Heart right ventricle (tissue), 16 donors: Measurements from ENCODE around the gene HSFX2. TPM values are rescaled to one million over a fixed set of nuclear protein-coding genes. Genes with fewer than 3 reads are reported as not detected.
"Not testable (repeated sequence)": the region's sequence is repeated elsewhere in the genome, so short reads cannot be mapped to it uniquely, and the experiment has no call there.

Experiments used
- ATAC-seq, 8 donors: fragments of 200-7000 bp; cut with Tn5 transposase; one replicate each; pipeline ENCODE4 v1.9.1; 2020; ENCODE audit warnings: mild to moderate bottlenecking in 8 of 8, moderate library complexity in 8 of 8, moderate number of reproducible peaks in 1 of 8
- DNase-seq, 2 donors: peaks; one replicate each; pipeline ENCODE4 v3.0.0-alpha.2; 2020
- H3K27ac ChIP-seq, 10 donors: fragments of 200-600 bp; sonication (generic) in 2 of 10; one replicate each; pipeline versions ENCODE4 v1.5.0 to v1.8.0; 2020 to 2022; ENCODE audit warnings: mild to moderate bottlenecking in 3 of 10
- H3K27me3 ChIP-seq, 7 donors: fragments of 200-600 bp; one replicate each; pipeline ENCODE4 v1.8.0; 2021 to 2022; ENCODE audit warnings: mild to moderate bottlenecking in 2 of 7
- H3K36me3 ChIP-seq, 9 donors: fragments of 200-600 bp; sonication (generic) in 1 of 9; one replicate each; pipeline versions ENCODE4 v1.5.0 to v1.8.0; 2020 to 2022; ENCODE audit warnings: mild to moderate bottlenecking in 2 of 9
- H3K4me1 ChIP-seq, 9 donors: fragments of 200-600 bp; sonication (generic) in 1 of 9; one replicate each; pipeline versions ENCODE4 v1.5.0 to v1.8.0; 2020 to 2022; ENCODE audit warnings: mild to moderate bottlenecking in 4 of 9
- H3K4me3 ChIP-seq, 10 donors: fragments of 200-600 bp; sonication (generic) in 2 of 10; one replicate each; pipeline versions ENCODE4 v1.5.0 to v1.8.0; 2020 to 2022; ENCODE audit warnings: mild to moderate bottlenecking in 7 of 10, moderate library complexity in 2 of 10
- H3K9me3 ChIP-seq, 11 donors: fragments of 200-600 bp in 10 of 11; sonication (generic) in 2 of 11; one replicate each; pipeline versions ENCODE4 v1.5.0 to v1.8.0; 2013 to 2022; ENCODE audit warnings: mild to moderate bottlenecking in 2 of 11, control low read depth in 1 of 11, moderate library complexity in 1 of 11
- WGBS, 2 donors: extraction: QIAGEN DNeasy Blood & Tissue Kit; methylation state at CpG; one replicate each; pipeline ENCODE4 v1.1.7; 2013; ENCODE audit warnings: inconsistent platforms in 1 of 2; 5-methylcytosine and 5-hydroxymethylcytosine counted together
- intact Hi-C, 10 donors: fragments of 100-400 bp; cut with DNase I; formaldehyde crosslinking; loops; one replicate each; pipeline versions ENCODE4 v1.11.1 to v1.14.2; 2022
- polyA plus RNA-seq, 2 donors: library from polyadenylated mRNA; stranded (reverse); fragments of 200-250 nt; gene quantifications; one replicate each; pipeline ENCODE4 v1.2.3, GENCODE V29; 2013
- total RNA-seq, 10 donors: library from RNA; stranded (reverse); fragmentation: NEBNext Ultra II Directional in 3 of 10; extraction: Animal tissue kit (Norgen Biotek cat#: 25700) in 3 of 10; gene quantifications; one replicate each; pipeline versions ENCODE4 v1.2.1 to v1.2.4, GENCODE V29; 2021 to 2023
- TF ChIP-seq, protein P1 (sequence below), 9 donors: fragments of 200-600 bp; sonication (generic) in 2 of 9; IDR thresholded peaks; one replicate each; pipeline versions ENCODE4 v1.5.0 to v1.8.0; 2021 to 2022; ENCODE audit warnings: antibody characterized with exemption in 9 of 9, mild to moderate bottlenecking in 5 of 9, moderate library complexity in 1 of 9
- donor health status: Arrhythmogenic right ventricular cardiomyopathy.
- donor health status: ischemic (EF 13 %, LVEDD 7.1; RV severe dilation, severe dysfunction).
- donor health status: healthy with polysubstance abuse.
- donor health status: DM: no; HTN: yes; CAD: no.
- donor health status: DM: no; HTN: no; CAD: no.
- donor health status: ischemic (EF 25% LVEDD 6.9; RV normal size, moderate dysfunction).
- donor health status: ischemic (EF 25% LVEDD 5.7; RV mildly dilated, moderate dysfunction).
- donor health status: healthy.
- donor health status: DM: yes; HTN: yes; CAD: no.
- donor health status: Ischemic cardiomyopathy.
- donor health status: ischemic (EF 35%, LVEDD 5.7; RV mildly dilated, moderate dysfunction).
- donor health status: nonischemic (EF 11% LVEDD 7.7; RV severe dilation, severe dysfunction).
- donor health status: DM: yes; HTN: yes; CAD: no.
- donor health status: PGD.
- donor health status: ischemic (EF 29% LVEDD 5.4; RV normal size, mild dysfunction).
- donor health status: nonischemic (EF 23%, LVEDD 6.1; RV moderate dilation, normal function).

Gene HSFX2
- total and polyA plus RNA-seq, 12 donors, result 0.22 to 2.3 (median 0.87) TPM; not detected in 4

DNA sequence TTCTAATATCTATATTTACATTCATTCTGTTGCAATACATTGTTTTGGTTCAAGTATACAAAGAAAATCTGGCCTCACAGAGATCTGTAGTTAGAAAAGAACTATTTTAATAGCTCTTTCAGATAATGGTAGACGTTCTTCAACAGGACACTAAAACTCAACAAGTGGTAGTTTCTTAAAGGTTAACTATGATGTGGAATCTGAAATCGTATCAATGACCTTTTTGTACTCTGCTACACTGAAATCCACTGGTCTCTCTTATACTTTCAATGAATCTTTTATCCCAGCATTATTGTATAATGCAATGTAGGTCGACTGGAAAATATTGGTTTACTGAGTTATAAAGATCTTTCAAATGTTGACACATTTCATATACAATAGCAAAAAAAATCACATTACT, 23.8 kb upstream of the HSFX2 start:
- Histone ChIP-seq H3K4me1 (peaks cover 0 to 12% (median 0%) of the 10 kb centered on the region in 9 donors), H3K27ac (no peak overlapping the region), H3K9me3 (no peaks in the 10 kb centered on the region), H3K27me3 (no peaks in the 10 kb centered on the region), H3K36me3 (no peaks in the 10 kb centered on the region), H3K4me3 (no peak overlapping the region)
- intact Hi-C loops, result no loop called here
- no peak for DNase-seq
- TF ChIP-seq, protein P1, sequence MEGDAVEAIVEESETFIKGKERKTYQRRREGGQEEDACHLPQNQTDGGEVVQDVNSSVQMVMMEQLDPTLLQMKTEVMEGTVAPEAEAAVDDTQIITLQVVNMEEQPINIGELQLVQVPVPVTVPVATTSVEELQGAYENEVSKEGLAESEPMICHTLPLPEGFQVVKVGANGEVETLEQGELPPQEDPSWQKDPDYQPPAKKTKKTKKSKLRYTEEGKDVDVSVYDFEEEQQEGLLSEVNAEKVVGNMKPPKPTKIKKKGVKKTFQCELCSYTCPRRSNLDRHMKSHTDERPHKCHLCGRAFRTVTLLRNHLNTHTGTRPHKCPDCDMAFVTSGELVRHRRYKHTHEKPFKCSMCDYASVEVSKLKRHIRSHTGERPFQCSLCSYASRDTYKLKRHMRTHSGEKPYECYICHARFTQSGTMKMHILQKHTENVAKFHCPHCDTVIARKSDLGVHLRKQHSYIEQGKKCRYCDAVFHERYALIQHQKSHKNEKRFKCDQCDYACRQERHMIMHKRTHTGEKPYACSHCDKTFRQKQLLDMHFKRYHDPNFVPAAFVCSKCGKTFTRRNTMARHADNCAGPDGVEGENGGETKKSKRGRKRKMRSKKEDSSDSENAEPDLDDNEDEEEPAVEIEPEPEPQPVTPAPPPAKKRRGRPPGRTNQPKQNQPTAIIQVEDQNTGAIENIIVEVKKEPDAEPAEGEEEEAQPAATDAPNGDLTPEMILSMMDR (IDR thresholded peaks at IDR 0.05), result no peak
- no peak for ATAC-seq
- WGBS, 2 donors, result 78 to 88% methylated on average over 3 of the region's 3 CpGs

DNA sequence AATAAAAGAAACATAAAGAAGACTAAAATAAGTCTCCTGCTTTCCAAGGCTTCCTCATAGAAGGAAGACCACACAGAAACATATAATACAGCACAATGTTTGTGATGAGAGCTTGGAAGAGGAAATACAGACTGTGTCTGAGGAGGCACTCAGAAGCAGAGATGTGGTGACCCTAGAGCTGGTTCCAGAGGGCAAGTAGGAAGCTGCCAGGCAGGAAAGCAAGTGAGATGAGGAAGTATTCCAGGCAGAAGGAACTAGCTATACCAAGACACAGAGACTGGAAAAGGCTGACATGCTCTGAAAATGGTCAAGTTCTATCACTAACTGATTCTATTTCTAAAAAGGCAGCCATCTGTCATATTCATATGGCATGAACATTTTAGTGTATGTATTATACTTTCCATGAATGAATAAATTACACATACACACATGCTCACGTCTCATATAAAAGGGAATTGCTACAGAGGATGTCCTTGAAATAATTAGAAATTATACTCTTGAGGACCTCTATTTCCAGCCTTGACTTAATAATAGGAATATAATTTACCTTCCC, 16.6 kb upstream of the HSFX2 start:
- Histone ChIP-seq H3K27ac (no peak overlapping the region), H3K4me1 (peaks cover 0 to 2% (median 0%) of the 10 kb centered on the region in 9 donors), H3K9me3 (peaks cover 0 to 5% (median 0%) of the 10 kb centered on the region in 11 donors), H3K27me3 (no peaks in the 10 kb centered on the region), H3K36me3 (peaks cover 0 to 19% (median 0%) of the 10 kb centered on the region in 9 donors), H3K4me3 (no peak overlapping the region)
- WGBS, 2 donors, result 79 to 91% methylated on average over 1 of the region's 1 CpG
- DNase-seq (no peak), ATAC-seq (no peak)
- TF ChIP-seq, protein P1 (IDR thresholded peaks at IDR 0.05), result no peak
- intact Hi-C loops, result no loop called here

DNA sequence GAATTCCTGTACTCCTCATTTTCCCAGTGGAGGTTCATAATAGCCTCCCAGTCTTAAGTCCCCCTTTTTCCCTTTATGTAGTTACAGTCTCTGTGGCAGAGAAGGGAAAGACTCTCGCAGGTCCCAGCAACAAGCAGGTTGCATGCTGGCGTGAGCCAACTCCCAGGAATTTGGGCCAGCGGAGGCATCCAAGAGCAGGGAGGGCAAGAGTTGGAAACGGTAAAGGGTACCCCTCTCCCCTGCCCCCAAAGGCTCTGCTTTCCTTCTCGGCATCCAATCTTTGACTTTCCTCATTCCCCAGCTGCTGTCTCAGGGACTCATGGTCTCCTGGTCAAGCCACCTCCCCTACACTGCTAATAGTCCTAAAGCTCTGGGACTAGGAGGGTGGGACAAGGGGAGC, 15.4 kb upstream of the HSFX2 start:
- Histone ChIP-seq H3K27ac (no peak overlapping the region), H3K4me1 (peaks cover 0 to 11% (median 0%) of the 10 kb centered on the region in 9 donors), H3K36me3 (peaks cover 0 to 27% (median 0%) of the 10 kb centered on the region in 9 donors), H3K4me3 (no peak overlapping the region), H3K9me3 (peaks cover 0 to 5% (median 0%) of the 10 kb centered on the region in 11 donors), H3K27me3 (no peaks in the 10 kb centered on the region)
- intact Hi-C loops, result no loop called here
- ATAC-seq (no peak), DNase-seq (no peak)
- WGBS, 2 donors, result 75 to 86% methylated on average over 5 of the region's 5 CpGs
- TF ChIP-seq, protein P1 (IDR thresholded peaks at IDR 0.05), result no peak

- peaks cover 0 to 33% (median 0%) of the 10 kb centered on the region in 9 donors for H3K36me3 ChIP-seq
- TF ChIP-seq, protein P1 (IDR thresholded peaks at IDR 0.05), result no peak
- H3K27me3 ChIP-seq, result no peaks in the 10 kb centered on the region
- peaks cover 0 to 11% (median 0%) of the 10 kb centered on the region in 9 donors for H3K4me1 ChIP-seq
- DNase-seq (no peak), ATAC-seq (no peak)
- H3K4me3 ChIP-seq, result no peak overlapping the region
- no peak overlapping the region for H3K27ac ChIP-seq
- no peaks in the 10 kb centered on the region for H3K9me3 ChIP-seq
- intact Hi-C loops, result no loop called here
Observed at GRCh38 chrX:149607699-149608098, 12.6 kb upstream of the HSFX2 start.

- Histone ChIP-seq H3K4me1 (peaks cover 0 to 11% (median 0%) of the 10 kb centered on the region in 9 donors), H3K36me3 (peaks cover 0 to 39% (median 0%) of the 10 kb centered on the region in 9 donors)
- H3K27me3 ChIP-seq, ATAC-seq, DNase-seq, H3K9me3 ChIP-seq, H3K27ac ChIP-seq, intact Hi-C loops, H3K4me3 ChIP-seq: not testable (repeated sequence)
- WGBS, 2 donors, result 75 to 90% methylated on average over 7 of the region's 7 CpGs
Observed at GRCh38 chrX:149605248-149605885, 10.3 kb upstream of the HSFX2 start.

DNA sequence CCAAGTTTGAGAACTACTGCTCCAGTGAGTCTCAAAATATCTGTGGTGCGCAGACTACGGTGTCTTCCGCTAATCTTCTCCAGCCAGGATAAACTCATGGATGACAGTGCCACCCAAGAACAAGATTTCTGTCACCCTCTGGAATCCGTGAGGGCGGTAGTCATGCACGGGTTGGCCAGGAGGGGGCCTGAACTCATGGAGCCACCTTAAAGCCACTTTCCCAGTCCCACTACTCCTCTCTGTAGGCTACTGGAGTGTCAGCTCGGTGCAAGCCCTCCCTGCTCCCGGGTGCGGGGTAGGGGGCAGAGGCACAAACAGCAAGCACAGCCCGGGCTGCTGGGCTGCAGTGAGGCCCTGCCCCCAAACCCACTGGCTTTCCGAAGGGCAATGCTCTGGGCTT, 3.5 kb upstream of the HSFX2 start:
- DNase-seq, H3K9me3 ChIP-seq, H3K27me3 ChIP-seq, H3K4me3 ChIP-seq, H3K4me1 ChIP-seq, intact Hi-C loops, H3K27ac ChIP-seq: not testable (repeated sequence)
- peak in 2 of 8 donors; percentile 21 for ATAC-seq
- 34 to 50% methylated on average over 3 of the region's 11 CpGs for WGBS, 2 donors
- peaks cover 0 to 15% (median 0%) of the 10 kb centered on the region in 9 donors for H3K36me3 ChIP-seq

GRCh38 chrX:149595943-149596342, 829 bp upstream of the HSFX2 start:
- H3K9me3 ChIP-seq, ATAC-seq, H3K27me3 ChIP-seq, H3K36me3 ChIP-seq, H3K27ac ChIP-seq, H3K4me3 ChIP-seq, H3K4me1 ChIP-seq, DNase-seq, intact Hi-C loops: not testable (repeated sequence)
- no CpG with 5 or more reads among the region's 7 CpGs for WGBS, 2 donors
